HEK293 (cell line): ENCODE data around the gene LANCL2.
A peak's percentile ranks its signal among the peaks of the same experiment; 100 is the strongest.

ENCODE experiments used
- CTCF ChIA-PET: fragments of 350-600 bp; formaldehyde crosslinking; extraction: SDS; loops from one replicate; lab custom pipeline; 2021; ENCODE audit warnings: antibody characterized with exemption; lab: Yijun Ruan, JAX
- POLR2A ChIA-PET: fragments of 300-600 bp; formaldehyde crosslinking; extraction: SDS; loops from one replicate; lab custom pipeline; 2020; ENCODE audit warnings: antibody characterized with exemption, inconsistent platforms; lab: Yijun Ruan, JAX
- H3K27ac ChIP-seq: fragments of 200-500 bp; sonication (Bioruptor generic); 2 replicates; pipeline ENCODE4 v1.5.1; 2014; ENCODE audit warnings: low read depth, low read length, control low read depth, inconsistent platforms; ENCODE audit errors: extremely low read depth
- H3K36me3 ChIP-seq, 2 experiments: fragments of 200-500 bp in 1 of 2; sonication (Bioruptor generic) in 1 of 2; 1 replicate in 1 of 2; 2 replicates in 1 of 2; pipeline ENCODE4 v1.5.1; 2014 to 2017; ENCODE audit warnings: inconsistent platforms in 2 of 2, low read length in 2 of 2; ENCODE audit not compliant: control insufficient read depth in 2 of 2, insufficient read depth in 1 of 2
- H3K4me1 ChIP-seq: fragments of 200-500 bp; sonication (Bioruptor generic); 2 replicates; pipeline ENCODE4 v1.5.1; 2014; ENCODE audit warnings: mild to moderate bottlenecking, low read length, inconsistent platforms; ENCODE audit not compliant: control insufficient read depth, insufficient read depth
- H3K4me3 ChIP-seq: 2 replicates; pipeline ENCODE4 v1.5.1; 2011; ENCODE audit warnings: low read depth, mild to moderate bottlenecking, control low read depth, low read length, moderate library complexity
- H3K9me3 ChIP-seq: fragments of 200-500 bp; sonication (Bioruptor generic); 2 replicates; pipeline ENCODE4 v1.5.1; 2014; ENCODE audit warnings: low read depth, low read length, inconsistent platforms; ENCODE audit not compliant: control insufficient read depth, insufficient read depth
- EGR2 ChIP-seq: fragments of 450-650 bp; formaldehyde crosslinking; IDR thresholded peaks from 2 replicates; pipeline ENCODE4 v1.5.1; 2016; ENCODE audit warnings: low read depth, missing biosample characterization, missing genetic modification characterization
- GLIS1 ChIP-seq: fragments of 450-650 bp; formaldehyde crosslinking; IDR thresholded peaks from 2 replicates; pipeline ENCODE4 v1.5.1; 2016; ENCODE audit warnings: missing biosample characterization, missing genetic modification characterization
- HOXC10 ChIP-seq: sonication (generic); formaldehyde crosslinking; IDR thresholded peaks from 2 replicates; pipeline ENCODE4 v1.8.1; 2023; ENCODE audit warnings: mild to moderate bottlenecking, missing genetic modification reagents
- MYNN ChIP-seq: fragments of 450-650 bp; formaldehyde crosslinking; IDR thresholded peaks from 2 replicates; pipeline ENCODE4 v1.5.1; 2016; ENCODE audit warnings: missing biosample characterization, missing genetic modification characterization, borderline replicate concordance
- SP2 ChIP-seq: fragments of 450-650 bp; formaldehyde crosslinking; IDR thresholded peaks from 2 replicates; pipeline ENCODE4 v1.5.1; 2016; ENCODE audit warnings: missing biosample characterization, missing genetic modification characterization
- SP3 ChIP-seq: fragments of 450-650 bp; formaldehyde crosslinking; IDR thresholded peaks from 2 replicates; pipeline ENCODE4 v1.5.1; 2016; ENCODE audit warnings: missing biosample characterization, missing genetic modification characterization
- SP7 ChIP-seq: fragments of 450-650 bp; formaldehyde crosslinking; IDR thresholded peaks from 2 replicates; pipeline ENCODE4 v1.5.1; 2016; ENCODE audit warnings: missing biosample characterization, missing genetic modification characterization
- YY1 ChIP-seq: fragments of 450-650 bp; formaldehyde crosslinking; IDR thresholded peaks from 2 replicates; pipeline ENCODE4 v1.5.1; 2018; ENCODE audit warnings: missing biosample characterization, missing genetic modification characterization
- YY2 ChIP-seq: fragments of 450-650 bp; formaldehyde crosslinking; IDR thresholded peaks from 2 replicates; pipeline ENCODE4 v1.5.1; 2016; ENCODE audit warnings: missing biosample characterization, missing genetic modification characterization
- ZBTB48 ChIP-seq: fragments of 450-650 bp; formaldehyde crosslinking; IDR thresholded peaks from 2 replicates; pipeline ENCODE4 v1.5.1; 2016; ENCODE audit warnings: missing biosample characterization, missing genetic modification characterization
- ZBTB8A ChIP-seq: fragments of 450-650 bp; formaldehyde crosslinking; IDR thresholded peaks from 2 replicates; pipeline ENCODE4 v1.5.1; 2016; ENCODE audit warnings: missing biosample characterization, missing genetic modification characterization
- ZFP69B ChIP-seq: fragments of 450-650 bp; formaldehyde crosslinking; IDR thresholded peaks from 2 replicates; pipeline ENCODE4 v1.5.1; 2016; ENCODE audit warnings: missing biosample characterization, missing genetic modification characterization
- ZNF121 ChIP-seq: fragments of 450-650 bp; formaldehyde crosslinking; IDR thresholded peaks from 2 replicates; pipeline ENCODE4 v1.5.1; 2016; ENCODE audit warnings: missing biosample characterization, missing genetic modification characterization
- ZNF354C ChIP-seq: fragments of 450-650 bp; formaldehyde crosslinking; IDR thresholded peaks from 2 replicates; pipeline ENCODE4 v1.5.1; 2016; ENCODE audit warnings: missing biosample characterization, missing genetic modification characterization, low read depth, borderline replicate concordance
- ZNF416 ChIP-seq: fragments of 450-650 bp; formaldehyde crosslinking; IDR thresholded peaks from 2 replicates; pipeline ENCODE4 v1.5.1; 2016; ENCODE audit warnings: missing biosample characterization, missing genetic modification characterization
- ZNF501 ChIP-seq: fragments of 450-650 bp; formaldehyde crosslinking; IDR thresholded peaks from 2 replicates; pipeline ENCODE4 v1.5.1; 2016; ENCODE audit warnings: missing biosample characterization, missing genetic modification characterization
- ZNF544 ChIP-seq: fragments of 450-650 bp; formaldehyde crosslinking; IDR thresholded peaks from 2 replicates; pipeline ENCODE4 v1.5.0; 2017; ENCODE audit warnings: missing biosample characterization, missing genetic modification characterization
- ZNF558 ChIP-seq: fragments of 450-650 bp; formaldehyde crosslinking; IDR thresholded peaks from 2 replicates; pipeline ENCODE4 v1.5.1; 2016; ENCODE audit warnings: missing biosample characterization, missing genetic modification characterization
- ZNF580 ChIP-seq: fragments of 450-650 bp; formaldehyde crosslinking; IDR thresholded peaks from 2 replicates; pipeline ENCODE4 v1.5.1; 2016; ENCODE audit warnings: missing biosample characterization, missing genetic modification characterization
- ZNF596 ChIP-seq: fragments of 450-650 bp; IDR thresholded peaks from 2 replicates; pipeline ENCODE4 v1.5.0; 2018; ENCODE audit warnings: missing biosample characterization, mild to moderate bottlenecking, missing genetic modification characterization, moderate library complexity
- ZNF623 ChIP-seq: fragments of 450-650 bp; formaldehyde crosslinking; IDR thresholded peaks from 2 replicates; pipeline ENCODE4 v1.5.1; 2016; ENCODE audit warnings: missing biosample characterization, missing genetic modification characterization
- ZNF645 ChIP-seq: fragments of 450-650 bp; formaldehyde crosslinking; IDR thresholded peaks from 2 replicates; pipeline ENCODE4; 2016; ENCODE audit warnings: missing biosample characterization, missing genetic modification characterization
- ZSCAN30 ChIP-seq: fragments of 450-650 bp; IDR thresholded peaks from 2 replicates; pipeline ENCODE4 v1.5.1; 2018; ENCODE audit warnings: missing biosample characterization, mild to moderate bottlenecking, missing genetic modification characterization, moderate library complexity
- ZXDB ChIP-seq: fragments of 450-650 bp; formaldehyde crosslinking; IDR thresholded peaks from 2 replicates; pipeline ENCODE4 v1.5.1; 2016; ENCODE audit warnings: missing biosample characterization, missing genetic modification characterization
- TF ChIP-seq, protein P1 (sequence below): fragments of 450-650 bp; formaldehyde crosslinking; IDR thresholded peaks from 2 replicates; pipeline ENCODE4 v1.5.1; 2016; ENCODE audit warnings: missing biosample characterization, missing genetic modification characterization, borderline replicate concordance

The LANCL2 gene

DNA sequence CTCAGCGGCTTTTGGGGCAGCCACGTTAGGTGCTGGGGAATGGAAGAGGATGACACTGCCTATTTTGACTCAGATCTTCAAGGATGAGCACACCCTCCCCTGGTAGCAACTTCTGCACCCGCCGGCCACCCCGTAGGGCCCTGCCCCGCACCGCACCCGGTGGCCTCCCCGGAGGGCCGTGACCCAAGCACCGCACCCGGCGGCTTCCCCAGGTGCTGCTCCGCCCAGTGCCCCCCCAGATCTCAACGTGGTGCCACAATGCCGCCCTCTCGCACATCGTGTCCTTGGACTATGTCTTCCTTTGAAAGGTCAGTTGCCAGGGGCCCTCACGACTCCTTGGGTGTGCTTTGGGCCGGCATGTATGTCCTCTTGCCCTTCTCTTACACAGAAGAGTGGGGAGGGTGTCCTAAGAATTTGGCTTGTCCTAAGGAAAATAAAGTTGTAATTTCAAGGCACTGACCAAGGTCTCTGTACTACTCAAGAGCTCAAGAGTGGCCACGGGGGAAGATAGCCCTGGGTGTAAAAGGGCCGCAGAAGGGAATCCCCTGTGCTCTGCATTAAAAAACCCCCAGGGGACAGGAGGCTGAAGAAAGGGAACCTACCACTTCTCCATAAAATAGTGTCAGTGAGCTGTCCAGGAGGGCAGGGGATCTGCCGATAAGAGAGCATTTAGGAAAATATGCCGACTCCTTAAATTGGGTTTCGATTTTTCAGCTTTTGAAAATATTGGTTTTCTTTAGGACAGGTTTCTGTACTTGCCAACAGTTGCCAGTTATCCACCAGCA, 1.6 kb upstream of the LANCL2 start:
- Histone ChIP-seq H3K27ac (no peak overlapping the region), H3K4me1 (peaks cover 2% of the 10 kb centered on the region; the same call in 1 of the 2 replicates), H3K9me3 (no peaks in the 10 kb centered on the region), H3K4me3 (no peak overlapping the region), H3K36me3 (no peaks in the 10 kb centered on the region; a peak in 1 of 3 replicates)
- ChIA-PET POLR2A (interaction anchor here (0.6 kb wide), 1 partner anchor 1099 kb away, joined by 3 read pairs; no protein-coding TSS in a partner anchor), CTCF (interaction anchor here (0.7 kb wide), 1 partner anchor 205 kb away, joined by 3 read pairs; no protein-coding TSS in a partner anchor)
- TF ChIP-seq ZNF596 (tag by site-specific recombination) (no peak), ZNF501 (tag by site-specific recombination) (no peak), MYNN (tag by site-specific recombination) (no peak)

DNA sequence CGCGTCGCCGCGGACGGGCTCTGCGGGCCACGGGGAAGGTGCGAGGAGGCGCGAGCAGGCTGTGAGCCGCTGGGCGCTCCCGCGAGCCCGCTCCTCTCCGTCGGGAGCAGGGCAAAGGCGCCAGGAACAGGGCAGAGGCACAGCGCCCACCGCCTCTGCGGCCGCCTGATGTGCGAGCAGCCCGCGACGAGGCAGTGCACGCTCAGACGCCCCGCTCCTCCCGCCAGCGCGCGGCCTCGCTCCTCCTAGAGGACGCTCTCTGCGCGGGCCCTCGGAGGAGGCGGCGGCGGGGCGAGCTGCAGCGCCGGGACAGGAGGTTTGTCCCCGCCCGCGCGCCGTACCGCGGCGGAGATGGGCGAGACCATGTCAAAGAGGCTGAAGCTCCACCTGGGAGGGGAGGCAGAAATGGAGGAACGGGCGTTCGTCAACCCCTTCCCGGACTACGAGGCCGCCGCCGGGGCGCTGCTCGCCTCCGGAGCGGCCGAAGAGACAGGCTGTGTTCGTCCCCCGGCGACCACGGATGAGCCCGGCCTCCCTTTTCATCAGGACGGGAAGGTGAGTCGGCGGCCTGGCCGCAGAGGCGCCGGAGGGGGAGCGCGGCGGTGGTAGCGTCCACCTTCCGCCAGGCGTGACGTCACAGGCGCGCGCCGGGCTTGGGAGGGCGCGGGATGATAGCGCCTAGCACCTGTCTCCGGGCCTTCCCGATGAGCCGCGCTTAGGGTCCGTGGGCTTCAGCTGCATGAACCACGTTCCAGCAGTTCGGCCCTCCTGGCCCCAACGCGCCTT, 731 bp downstream of the LANCL2 start:
- Histone ChIP-seq H3K27ac (peak overlapping the region; percentile 93), H3K36me3 (no peaks in the 10 kb centered on the region; a peak in 1 of 3 replicates), H3K4me3 (peak overlapping the region; percentile 91), H3K4me1 (peaks cover 2% of the 10 kb centered on the region; the same call in 1 of the 2 replicates), H3K9me3 (no peaks in the 10 kb centered on the region)
- CTCF ChIA-PET, result interaction anchor here (0.7 to 1.5 kb wide), 2 partner anchors 11 to 60 kb away, joined by 3 read pairs; no protein-coding TSS in a partner anchor
- POLR2A ChIA-PET, result interaction anchor here (0.8 to 1.9 kb wide), 14 partner anchors 9 to 740 kb away, joined by 3 to 10 read pairs (median 4); partner anchors contain the start of genes CCT6A, CHCHD2, PSPH and SEC61G
- TF ChIP-seq SP7 (tag by site-specific recombination) (peak; percentile 81), ZNF121 (0 out of 2 replicates have a peak, but pooled peaks have one; percentile 17), ZNF558 (tag by site-specific recombination) (no peak), SP2 (tag by site-specific recombination) (peak; percentile 56), GLIS1 (peak; percentile 44), ZNF416 (tag by site-specific recombination) (no peak), ZNF354C (tag by site-specific recombination) (no peak), SP3 (tag by site-specific recombination) (peak; percentile 58), ZSCAN30 (tag by site-specific recombination) (peak; percentile 77; the same call in 1 of the 2 replicates), ZBTB48 (tag by site-specific recombination) (peak; percentile 86), ZNF623 (tag by site-specific recombination) (peak; percentile 4; the same call in 1 of the 2 replicates), ZNF580 (0 out of 2 replicates have a peak, but pooled peaks have one; percentile 22), HOXC10 (CRISPR knock-in tag) (peak; percentile 84; the same call in 1 of the 2 replicates), YY1 (tag by site-specific recombination) (peak; percentile 89), ZFP69B (tag by site-specific recombination) (no peak; the same call in 1 of the 2 replicates), ZNF645 (tag by site-specific recombination) (0 out of 2 replicates have a peak, but pooled peaks have one; percentile 54), ZBTB8A (peak; percentile 93), YY2 (tag by site-specific recombination) (peak; percentile 80), EGR2 (tag by site-specific recombination) (peak; percentile 27; the same call in 1 of the 2 replicates), ZNF544 (tag by site-specific recombination) (no peak), ZXDB (peak; percentile 87)
- TF ChIP-seq, protein P1, sequence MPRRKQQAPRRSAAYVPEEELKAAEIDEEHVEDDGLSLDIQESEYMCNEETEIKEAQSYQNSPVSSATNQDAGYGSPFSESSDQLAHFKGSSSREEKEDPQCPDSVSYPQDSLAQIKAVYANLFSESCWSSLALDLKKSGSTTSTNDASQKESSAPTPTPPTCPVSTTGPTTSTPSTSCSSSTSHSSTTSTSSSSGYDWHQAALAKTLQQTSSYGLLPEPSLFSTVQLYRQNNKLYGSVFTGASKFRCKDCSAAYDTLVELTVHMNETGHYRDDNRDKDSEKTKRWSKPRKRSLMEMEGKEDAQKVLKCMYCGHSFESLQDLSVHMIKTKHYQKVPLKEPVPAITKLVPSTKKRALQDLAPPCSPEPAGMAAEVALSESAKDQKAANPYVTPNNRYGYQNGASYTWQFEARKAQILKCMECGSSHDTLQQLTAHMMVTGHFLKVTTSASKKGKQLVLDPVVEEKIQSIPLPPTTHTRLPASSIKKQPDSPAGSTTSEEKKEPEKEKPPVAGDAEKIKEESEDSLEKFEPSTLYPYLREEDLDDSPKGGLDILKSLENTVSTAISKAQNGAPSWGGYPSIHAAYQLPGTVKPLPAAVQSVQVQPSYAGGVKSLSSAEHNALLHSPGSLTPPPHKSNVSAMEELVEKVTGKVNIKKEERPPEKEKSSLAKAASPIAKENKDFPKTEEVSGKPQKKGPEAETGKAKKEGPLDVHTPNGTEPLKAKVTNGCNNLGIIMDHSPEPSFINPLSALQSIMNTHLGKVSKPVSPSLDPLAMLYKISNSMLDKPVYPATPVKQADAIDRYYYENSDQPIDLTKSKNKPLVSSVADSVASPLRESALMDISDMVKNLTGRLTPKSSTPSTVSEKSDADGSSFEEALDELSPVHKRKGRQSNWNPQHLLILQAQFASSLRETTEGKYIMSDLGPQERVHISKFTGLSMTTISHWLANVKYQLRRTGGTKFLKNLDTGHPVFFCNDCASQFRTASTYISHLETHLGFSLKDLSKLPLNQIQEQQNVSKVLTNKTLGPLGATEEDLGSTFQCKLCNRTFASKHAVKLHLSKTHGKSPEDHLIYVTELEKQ (tag by site-specific recombination), result 0 out of 2 replicates have a peak, but pooled peaks have one; percentile 12
